GM21825 (cell line): Measurements from ENCODE around the gene LBR.
"Not testable (repeated sequence)": the region's sequence is repeated elsewhere in the genome, so short reads cannot be mapped to it uniquely, and the experiment has no call there.

Experiments
- ATAC-seq: cut with Tn5 transposase; IDR thresholded peaks from one replicate; pipeline ENCODE4 v1.9.1; 2021; ENCODE audit warnings: mild to moderate bottlenecking, moderate library complexity; ENCODE audit not compliant: unreplicated experiment

Gene LBR

DNA sequence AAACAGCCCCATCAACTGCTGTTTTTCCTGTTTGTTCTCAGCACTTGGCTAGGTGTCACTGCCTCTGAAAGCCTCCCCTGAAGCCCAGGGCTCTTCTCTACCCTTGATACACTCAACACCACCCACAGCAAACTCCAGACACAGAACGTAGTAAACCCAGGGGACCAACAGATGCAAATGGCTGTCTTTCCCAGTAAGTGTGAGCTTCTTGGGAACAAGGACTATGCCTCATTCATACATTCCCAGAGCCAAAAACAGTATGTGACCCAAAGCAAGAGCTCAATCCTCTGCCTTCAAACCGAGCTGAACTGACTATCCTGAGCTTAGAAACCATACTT lies 4.4 kb downstream of the LBR start:
- no peak for ATAC-seq

DNA sequence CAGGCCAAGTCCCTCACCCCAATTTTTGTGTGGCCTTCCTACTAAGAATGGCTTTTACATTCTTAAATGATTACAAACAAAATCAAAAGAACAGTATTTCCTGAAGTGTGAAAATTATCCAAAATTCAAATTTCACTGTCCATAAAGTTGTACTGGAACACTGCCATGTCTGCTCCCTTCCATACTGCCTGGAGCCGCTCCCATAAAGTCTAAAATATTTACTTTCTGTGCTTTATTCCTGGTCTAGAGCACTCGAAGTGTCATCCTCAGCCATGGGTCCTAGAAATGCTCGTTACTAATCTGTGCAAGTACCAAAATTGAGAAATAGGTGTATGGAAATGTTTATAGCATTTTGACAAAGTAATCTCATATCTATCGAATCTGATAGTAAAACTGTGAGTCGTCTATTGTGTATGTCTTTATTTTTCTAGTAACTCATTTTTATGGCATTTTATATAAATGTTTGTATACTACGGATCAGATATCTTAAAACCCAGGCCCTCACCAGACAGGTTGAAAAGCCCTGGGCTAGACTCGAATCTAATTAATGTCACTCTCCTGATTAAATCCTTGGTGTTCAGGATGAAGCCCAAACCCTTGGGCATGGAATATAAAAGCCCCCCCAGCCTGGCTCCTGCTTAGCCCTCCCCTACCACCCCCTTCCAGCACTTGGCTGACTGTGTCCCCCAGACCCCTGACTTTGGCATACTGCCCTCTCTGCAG lies 4.9 kb downstream of the LBR start:
- ATAC-seq = no peak

DNA sequence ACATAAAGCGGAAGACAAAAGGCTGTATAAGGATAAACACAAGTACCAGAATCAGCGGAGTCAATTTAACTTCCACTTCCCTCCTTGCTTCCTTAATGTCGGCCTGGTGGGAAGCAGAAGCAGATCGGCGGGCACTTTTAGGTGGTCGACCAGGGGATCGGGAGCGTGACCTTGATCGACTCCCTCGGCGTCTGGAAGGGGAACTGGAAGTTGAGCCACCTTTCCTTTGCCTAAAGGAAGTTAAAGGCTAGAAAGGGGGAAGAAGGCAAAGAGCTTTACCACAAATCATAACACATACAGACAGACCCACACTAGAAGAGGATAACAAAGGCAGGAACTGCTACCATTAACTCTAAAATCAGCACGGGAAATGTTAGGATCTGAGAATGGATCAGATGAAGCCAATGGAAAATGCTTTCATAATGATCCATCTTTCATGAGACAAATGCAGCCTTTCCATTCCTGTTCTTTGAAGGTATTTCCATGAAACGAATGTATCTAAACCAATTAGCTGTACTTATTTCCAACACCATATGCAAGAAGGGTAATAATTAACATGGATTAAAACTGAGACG lies 5.7 kb downstream of the LBR start:
- no peak for ATAC-seq

DNA sequence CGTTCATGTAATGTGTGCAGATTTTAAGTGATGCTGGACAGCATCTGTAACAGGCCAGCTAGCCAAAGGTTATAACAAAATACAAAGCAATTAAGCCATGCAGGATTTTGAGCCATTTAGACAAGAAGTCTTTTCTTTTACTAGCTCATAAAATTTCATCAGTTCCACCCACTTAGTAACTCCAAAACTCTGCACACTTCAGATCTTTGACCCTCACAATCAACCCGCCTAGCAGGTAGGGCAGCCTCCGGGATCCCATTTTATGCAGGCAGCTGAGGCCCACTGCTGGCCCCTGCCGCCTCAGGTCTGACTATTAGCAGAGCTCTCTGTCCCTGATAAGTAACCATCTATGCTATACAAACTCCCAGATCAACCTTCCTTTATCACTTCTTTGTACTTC lies 9.2 kb downstream of the LBR start:
- ATAC-seq = no peak

DNA sequence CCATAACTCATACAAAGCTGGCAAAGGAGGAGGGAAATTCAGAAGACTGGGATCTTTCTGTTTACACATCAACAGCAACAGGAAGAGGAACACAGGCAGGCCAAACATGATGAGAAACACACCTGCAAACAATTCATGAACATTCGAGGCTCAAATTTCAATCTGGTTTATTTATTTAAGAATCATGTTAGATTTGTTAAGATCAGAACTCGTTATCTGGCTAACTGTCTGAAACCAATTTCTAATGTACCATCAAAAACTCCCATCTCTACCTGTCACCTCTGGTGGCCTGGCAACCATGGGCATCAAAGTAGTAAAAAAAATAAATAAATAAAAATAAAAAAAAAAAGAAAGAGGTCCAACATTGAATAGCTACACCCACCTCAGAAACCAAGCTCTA lies 9.8 kb downstream of the LBR start:
- no peak for ATAC-seq

DNA sequence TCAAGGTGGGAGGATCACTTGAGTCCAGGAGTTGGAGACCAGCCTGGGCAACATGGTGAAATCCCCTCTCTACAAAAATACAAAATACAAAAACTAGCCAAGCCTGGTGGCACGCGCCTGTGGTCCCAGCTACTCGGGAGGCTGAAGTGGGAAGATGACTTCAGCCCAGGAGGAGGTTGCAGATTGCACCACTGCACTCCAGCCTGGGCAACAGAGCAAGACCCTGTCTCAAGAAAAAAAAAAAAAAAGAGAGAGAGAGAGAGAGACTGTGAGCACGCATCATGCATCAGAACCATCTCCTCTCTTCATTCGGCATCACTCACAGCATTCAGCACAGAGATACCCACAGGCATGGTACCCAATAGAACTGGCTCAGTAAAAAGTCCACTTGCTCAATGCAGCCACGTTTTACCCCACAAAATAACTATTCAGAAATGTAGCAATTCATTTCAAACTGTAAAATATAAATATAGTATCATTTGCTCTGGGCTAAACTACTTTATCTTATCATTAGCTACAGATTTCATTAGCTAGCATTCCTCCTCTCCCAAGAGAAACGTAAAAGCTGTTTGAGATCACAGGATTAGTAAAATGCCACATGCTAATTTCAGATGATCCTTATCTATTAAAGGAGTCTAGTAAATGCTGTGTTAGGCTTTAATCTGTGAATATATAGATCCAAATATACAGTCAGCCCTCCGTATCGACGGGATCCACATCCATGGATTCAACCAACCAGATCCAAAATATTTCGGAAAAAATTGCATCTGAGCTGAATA lies 11.7 kb downstream of the LBR start:
- ATAC-seq = no peak

DNA sequence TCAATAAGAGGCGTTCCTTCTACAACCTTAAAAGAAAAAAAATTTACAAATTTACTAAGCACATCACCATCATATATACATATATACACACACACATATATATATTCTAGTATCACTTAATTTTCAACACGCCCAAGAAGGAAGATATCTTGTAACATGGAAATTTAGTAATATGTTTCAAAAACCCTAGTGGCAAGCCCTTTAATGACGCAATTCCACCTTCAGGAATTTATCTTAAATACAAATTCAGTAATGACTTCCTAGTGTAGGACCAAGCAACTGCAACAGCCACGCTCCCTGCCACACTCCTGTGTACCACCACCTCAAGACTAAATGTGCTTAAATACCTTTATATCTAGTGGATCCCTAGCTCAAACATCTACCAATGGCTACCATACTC lies 12.5 kb downstream of the LBR start:
- no peak for ATAC-seq

DNA sequence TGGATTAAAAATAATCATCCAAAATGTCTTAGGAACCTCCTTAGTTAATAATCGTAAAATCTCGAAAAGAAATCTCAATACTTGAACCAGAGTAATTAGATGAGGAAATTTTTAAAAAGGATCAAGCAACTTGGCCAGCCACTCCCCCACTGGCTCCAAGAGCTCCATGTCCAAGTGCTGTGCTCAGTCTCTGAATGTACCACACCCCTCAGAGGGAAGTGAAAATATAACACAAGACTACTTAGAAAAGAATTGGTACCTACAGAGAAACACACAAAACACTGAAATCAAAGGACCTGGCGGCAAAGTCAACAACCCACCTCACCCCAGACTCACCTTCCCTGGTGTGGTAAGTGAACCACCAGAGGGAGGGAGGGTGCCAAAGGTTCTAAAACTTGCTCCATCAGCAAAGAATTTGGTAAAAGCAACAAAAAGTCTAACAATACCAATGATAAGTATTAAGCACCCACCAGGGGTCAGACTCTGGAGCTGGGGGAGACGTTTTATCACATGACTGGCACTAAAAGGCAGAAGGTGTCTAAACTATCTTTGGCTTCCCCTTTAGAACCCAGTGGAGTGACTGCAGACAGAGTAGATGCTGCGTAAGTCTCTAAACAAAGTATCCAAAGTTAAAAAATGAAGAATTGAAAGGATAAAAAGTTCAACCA lies 14.0 kb downstream of the LBR start:
- no peak for ATAC-seq

DNA sequence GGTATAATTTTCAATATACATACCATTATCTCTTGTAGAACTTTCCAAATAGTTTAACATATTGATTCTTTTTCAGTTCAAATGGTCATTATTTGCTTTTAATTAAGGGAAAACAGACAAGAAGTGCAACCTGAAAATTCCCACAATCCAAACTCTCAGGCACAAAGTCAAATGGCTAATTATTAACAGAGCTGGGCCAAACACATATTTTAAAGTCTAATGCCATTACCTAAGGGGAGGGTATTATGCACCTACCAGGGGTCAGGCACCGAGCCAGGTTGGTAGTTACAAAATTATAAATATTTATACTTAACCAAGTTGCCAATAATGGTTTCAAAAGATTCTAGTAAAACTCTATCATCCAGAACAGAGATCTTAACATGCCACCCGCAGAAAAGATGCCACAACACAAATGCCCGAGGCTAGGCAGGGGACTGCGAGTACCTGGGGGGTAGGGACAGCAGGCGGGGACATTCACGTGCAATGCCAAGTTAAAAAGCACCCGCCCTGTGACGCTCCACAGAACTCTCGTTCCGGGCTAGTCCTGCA lies 15.0 kb downstream of the LBR start:
- ATAC-seq = no peak

DNA sequence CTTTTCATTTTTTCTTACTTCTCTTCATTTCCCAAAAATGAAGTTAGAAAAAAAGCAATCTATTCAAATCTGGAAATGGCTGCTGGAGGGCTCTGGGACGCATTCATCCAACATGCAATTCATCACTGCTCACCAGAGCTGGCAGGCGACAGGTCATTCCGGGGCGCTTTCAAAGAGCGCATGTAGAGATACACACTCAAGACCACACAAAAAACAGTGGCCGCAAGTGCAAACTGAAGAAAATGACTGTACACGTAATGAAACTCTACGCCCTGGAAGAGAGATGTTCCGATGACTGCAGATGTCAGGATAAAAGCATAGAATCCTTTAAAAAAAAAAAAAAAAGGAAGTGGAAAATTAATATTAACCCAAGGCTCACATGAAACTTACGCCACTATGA lies 15.5 kb downstream of the LBR start:
- no peak for ATAC-seq

DNA sequence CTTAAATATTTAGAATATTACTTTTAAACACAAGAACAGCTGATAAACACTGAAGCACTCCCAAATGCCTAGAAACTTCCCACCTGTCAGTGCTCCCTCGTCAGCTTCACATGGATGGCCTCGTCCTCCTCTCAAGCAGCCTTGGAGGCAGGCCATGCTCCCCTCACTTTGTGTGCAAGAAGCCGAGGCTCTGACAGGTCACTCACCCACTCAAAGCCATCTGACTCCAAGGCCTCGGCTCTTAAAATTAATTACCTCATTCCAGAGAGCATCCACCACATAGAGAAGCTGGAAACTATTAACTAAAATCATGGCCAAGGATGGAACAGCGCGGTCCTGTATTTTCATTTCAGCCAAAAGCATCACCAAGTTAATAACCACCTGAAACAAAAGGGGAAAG lies 17.8 kb downstream of the LBR start:
- no peak for ATAC-seq

DNA sequence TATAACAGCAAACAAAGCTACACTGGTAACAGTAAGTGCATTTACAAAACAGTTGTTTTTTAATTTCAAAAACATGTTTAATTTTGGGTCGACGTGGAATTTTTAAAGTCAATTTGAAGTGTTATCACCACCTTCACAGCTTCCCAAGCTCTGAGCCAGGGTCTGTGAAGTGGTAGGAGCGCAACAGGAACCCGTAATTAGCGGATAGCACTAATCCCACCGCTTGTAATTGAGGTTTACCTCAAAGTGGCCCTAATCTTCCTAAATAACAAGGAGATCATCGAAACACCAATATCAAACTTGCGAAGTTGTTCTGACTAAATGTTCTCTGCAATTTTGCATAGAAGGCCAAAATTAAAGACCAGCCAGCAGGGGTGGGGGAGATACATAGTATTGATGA lies 18.8 kb downstream of the LBR start:
- no peak for ATAC-seq

DNA sequence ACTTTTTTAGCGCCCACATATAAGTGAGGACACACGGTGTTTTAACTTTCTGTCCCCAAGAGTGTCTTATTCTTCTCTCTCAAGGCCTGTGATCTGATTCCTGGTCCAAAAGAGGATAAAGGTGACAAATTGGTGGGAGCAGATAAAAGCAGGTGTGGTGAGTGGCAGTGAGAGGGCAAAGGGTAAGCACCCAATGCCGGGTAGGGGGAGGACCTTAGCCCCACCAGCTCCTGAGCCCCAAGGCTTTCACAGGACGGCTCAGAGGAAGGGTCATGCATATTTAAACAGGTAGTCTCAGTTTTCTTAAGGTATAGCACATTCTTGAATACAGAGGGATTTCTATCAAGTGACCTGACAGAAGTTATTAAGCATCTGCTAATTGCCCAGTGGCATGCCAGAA lies 19.6 kb downstream of the LBR start:
- ATAC-seq = no peak

DNA sequence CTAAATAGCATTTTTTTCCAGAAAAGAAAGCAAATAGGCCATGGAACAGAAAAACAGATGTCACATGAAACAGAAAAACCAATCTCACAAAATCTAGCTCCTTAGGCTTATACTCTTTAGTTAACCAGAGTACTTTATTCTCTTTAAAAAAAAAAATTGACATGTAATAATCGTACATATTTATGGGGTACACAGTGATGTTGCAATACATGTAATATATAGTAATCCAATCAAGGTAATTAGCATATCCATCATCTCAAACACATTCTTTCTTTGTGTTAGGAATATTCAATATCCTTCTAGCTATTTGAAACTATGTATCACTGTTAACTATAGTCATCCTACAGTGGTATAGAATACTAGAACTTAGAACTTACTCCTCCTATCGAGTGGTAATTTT lies 20.1 kb downstream of the LBR start:
- ATAC-seq = no peak

DNA sequence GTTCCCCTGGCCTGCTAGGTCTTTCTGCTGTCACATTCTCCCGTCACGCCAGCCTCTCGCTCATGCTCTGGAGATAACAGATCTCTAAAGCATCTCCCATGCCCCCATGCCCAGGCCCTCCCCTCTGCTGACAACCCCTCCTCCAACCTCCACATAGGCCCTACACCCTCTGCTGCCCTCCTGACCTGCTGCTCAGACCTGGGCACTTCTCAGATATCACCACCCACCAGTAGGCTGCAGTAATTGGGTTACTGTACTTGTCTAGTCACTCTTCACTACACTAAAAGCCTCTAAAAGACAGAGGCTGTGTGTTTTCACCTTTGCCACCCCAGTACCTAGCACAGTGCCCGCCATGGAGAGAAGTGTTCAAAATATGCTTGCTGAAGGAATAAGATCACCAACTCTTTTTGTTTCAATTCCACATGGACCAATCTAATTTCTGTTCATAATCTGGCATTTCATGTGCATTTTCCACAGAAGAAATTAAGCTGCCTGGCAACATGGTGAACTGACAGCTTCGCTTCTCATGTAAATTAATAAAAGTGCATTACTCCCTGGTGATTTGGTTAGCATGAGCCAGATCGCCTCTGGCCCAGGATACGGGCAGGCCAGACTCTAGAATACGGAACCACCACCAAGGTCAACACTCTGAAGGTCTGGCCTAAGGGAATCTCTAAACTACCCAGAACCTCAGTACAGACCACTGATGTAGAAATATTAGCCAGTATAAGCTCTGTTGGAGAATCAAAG lies 20.7 kb downstream of the LBR start:
- ATAC-seq = no peak

DNA sequence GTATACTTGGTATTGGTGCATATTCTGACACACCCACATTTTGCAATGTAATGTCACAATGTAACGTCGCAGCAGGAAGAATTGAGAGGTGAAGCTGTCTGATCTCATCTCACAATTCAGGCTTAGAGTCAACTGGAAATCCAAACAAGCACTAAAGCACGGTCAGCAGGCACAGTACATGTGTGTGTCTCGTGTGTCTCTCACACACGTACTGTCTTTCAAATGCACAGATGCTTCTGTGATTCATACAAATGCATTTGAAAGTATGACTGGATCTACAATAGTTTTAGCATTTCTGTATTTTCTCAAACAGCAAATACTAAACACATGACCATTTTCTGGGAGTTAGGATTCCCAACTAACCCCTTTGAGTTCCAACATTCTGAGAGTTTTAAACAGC lies 26.9 kb downstream of the LBR start:
- ATAC-seq = no peak

DNA sequence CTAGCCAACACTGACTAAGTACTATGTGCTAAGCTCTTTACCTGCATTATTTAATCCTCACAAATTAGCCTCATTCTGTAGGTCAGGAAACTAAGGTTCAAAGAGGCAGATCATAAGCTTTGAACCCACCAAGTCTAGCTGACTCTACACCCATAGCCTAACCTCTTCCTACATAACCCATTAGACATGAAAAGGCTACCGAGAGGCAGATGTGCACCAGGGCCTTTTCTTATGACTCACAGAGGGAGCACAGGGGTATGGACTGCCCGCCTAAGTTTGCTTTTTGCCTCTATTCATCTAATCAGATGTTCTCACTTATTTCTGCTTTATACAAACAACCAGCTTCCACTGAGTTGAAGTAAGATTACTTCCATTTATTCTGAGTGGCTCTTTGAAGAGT lies 31.5 kb downstream of the LBR start:
- no peak for ATAC-seq

DNA sequence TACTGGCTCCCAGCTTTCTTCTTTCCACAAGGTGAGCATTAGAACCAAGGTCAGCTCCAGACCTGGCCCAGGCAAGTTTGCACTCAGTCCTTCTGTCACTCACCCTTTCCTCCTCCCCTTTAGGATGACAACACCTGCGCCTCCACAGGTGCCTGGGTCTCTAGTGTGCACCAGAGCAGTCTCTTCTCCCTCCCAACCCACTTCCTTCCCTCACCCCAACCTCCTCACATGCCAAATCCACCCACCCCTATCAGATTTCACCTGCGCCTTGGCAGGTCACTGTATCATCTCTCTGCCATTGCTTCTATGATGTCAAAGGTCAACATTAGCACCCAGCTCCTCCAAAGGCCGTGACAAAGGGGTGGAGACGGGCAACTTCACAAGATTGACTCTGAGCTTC lies 38.0 kb downstream of the LBR start:
- no peak for ATAC-seq

DNA sequence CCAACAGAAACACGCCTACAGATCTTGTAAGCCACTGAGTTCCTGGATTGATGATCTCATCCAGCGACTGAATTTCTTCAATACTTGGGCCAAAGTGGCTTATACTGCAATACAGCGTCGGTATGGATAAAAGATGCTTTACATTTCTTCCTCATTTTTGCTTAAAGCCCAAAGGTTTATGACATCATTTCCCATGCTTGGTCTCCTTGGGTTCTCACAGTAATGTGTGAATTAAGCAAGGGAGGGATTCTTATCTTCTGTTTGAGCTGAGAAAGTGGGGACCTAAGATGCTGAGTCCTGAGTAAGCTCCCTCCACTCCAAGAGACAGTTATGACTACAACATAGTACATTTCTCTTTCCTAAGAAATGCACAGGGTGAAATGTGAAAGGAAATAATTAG lies 39.5 kb downstream of the LBR start:
- ATAC-seq = no peak

DNA sequence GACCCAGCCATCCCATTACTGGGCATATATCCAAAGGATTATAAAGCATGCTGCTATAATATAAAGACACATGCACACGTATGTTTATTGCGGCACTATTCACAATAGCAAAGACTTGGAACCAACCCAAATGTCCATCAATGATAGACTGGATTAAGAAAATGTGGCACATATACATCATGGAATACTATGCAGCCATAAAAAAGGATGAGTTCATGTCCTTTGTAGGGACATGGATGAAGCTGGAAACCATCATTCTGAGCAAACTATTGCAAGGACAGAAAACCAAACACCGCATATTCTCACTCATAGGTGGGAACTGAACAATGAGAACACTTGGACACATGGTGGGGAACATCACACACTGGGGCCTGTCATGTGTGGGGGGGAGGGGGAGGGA lies 41.0 kb downstream of the LBR start:
- ATAC-seq = not testable (repeated sequence)

DNA sequence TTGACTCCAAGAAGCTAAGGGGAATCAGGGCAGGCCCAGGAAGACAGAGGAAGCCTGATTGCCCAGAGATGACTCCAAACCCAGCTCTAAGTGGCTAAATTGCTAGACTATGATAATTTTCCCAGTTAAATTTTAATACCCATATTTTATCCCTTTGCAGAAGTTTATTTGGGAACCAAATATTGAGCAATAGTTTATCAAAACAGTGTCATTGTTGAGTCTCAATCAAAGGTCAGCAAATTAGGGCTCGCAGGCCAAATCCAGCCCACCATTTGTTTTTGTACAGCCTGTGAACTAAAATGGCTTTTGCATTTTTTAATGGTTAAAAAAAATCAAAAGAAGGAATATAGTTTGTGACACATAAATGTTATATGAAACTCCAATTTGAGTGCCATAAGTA lies 47.1 kb downstream of the LBR start:
- no peak for ATAC-seq
